IMR-90 (cell line): ENCODE data around the gene SLC66A1.

Source experiments
- BHLHE40 ChIP-seq: fragments of 150-350 bp; IDR thresholded peaks from 2 replicates; pipeline ENCODE4 v1.6.1; 2016; ENCODE audit warnings: mild to moderate bottlenecking, low read depth, low read length
- CEBPB ChIP-seq: IDR thresholded peaks from 2 replicates; pipeline ENCODE4 v1.6.1; 2012; ENCODE audit warnings: low read depth, low read length, improper control_type of control experiment
- NFE2L2 ChIP-seq: fragments of 150-350 bp; IDR thresholded peaks from 2 replicates; pipeline ENCODE4 v1.6.1; 2016; ENCODE audit warnings: low read depth, mild to moderate bottlenecking, low read length
- POLR2A ChIP-seq: IDR thresholded peaks from 2 replicates; pipeline ENCODE4 v1.6.1; 2012; ENCODE audit warnings: mild to moderate bottlenecking, low read depth, low read length
- RCOR1 ChIP-seq: IDR thresholded peaks from 2 replicates; pipeline ENCODE4 v1.6.1; 2012; ENCODE audit warnings: mild to moderate bottlenecking, low read length, improper control_type of control experiment; ENCODE audit not compliant: insufficient replicate concordance
- SMC3 ChIP-seq: fragments of 150-350 bp; IDR thresholded peaks from 2 replicates; pipeline ENCODE4 v1.6.1; 2016; ENCODE audit warnings: low read depth, mild to moderate bottlenecking, antibody characterized with exemption, low read length, moderate library complexity
- TF ChIP-seq, protein P1 (sequence below): conservative IDR thresholded peaks from 2 replicates; pipeline ENCODE4 v1.5.1; 2012; ENCODE audit warnings: mild to moderate bottlenecking, low read depth, low read length, improper control_type of control experiment
- TF ChIP-seq, protein P2 (sequence below): fragments of 150-350 bp; IDR thresholded peaks from 2 replicates; pipeline ENCODE4 v1.6.1; 2017; ENCODE audit warnings: mild to moderate bottlenecking, antibody characterized with exemption, low read length, low read depth

DNA sequence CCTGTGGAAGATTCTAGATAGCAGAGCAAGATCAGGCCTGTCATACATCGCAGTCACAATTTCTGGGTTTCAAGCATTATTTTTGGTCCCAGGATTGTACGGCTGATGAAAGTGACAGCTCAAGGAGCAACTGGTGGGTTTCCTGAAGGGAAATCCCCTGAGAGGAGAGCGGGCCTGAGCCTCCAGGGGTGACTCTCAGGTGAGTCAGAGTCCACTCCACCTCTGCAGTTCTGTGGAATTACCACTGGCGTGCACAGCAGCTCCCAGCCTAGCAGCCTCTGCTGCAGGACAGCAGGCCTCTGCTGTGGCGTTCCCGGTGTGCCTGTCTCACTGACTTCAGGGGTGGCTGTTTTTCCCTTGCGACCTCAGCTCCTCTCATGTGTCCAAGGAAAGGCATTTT, 24.4 kb downstream of the SLC66A1 start:
- TF ChIP-seq POLR2A (no peak), CEBPB (no peak), RCOR1 (no peak), NFE2L2 (no peak), SMC3 (no peak), BHLHE40 (no peak)
- TF ChIP-seq, protein P1, sequence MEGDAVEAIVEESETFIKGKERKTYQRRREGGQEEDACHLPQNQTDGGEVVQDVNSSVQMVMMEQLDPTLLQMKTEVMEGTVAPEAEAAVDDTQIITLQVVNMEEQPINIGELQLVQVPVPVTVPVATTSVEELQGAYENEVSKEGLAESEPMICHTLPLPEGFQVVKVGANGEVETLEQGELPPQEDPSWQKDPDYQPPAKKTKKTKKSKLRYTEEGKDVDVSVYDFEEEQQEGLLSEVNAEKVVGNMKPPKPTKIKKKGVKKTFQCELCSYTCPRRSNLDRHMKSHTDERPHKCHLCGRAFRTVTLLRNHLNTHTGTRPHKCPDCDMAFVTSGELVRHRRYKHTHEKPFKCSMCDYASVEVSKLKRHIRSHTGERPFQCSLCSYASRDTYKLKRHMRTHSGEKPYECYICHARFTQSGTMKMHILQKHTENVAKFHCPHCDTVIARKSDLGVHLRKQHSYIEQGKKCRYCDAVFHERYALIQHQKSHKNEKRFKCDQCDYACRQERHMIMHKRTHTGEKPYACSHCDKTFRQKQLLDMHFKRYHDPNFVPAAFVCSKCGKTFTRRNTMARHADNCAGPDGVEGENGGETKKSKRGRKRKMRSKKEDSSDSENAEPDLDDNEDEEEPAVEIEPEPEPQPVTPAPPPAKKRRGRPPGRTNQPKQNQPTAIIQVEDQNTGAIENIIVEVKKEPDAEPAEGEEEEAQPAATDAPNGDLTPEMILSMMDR: no peak
- TF ChIP-seq, protein P2, sequence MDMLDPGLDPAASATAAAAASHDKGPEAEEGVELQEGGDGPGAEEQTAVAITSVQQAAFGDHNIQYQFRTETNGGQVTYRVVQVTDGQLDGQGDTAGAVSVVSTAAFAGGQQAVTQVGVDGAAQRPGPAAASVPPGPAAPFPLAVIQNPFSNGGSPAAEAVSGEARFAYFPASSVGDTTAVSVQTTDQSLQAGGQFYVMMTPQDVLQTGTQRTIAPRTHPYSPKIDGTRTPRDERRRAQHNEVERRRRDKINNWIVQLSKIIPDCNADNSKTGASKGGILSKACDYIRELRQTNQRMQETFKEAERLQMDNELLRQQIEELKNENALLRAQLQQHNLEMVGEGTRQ: no peak
